K562 treated with DMSO at 1 percent for 12 hours (cell line): Measurements from ENCODE around the gene SEPTIN1. TPM values are rescaled to one million over a fixed set of nuclear protein-coding genes. Genes with fewer than 3 reads are reported as not detected.

Source experiments
- total RNA-seq: library from RNA; unstranded; fragments of 300-600 nt; gene quantifications from 2 replicates; pipeline ENCODE4 v1.2.3, GENCODE V29; 2022; ENCODE audit not compliant: insufficient read depth

The SEPTIN1 gene
- total RNA-seq = 1.9 and 3.5 TPM in 2 replicates

GRCh38 chr16:30382111-30382881 is at the start of gene SEPTIN1:
SEPTIN1 (minus strand) TSS chr16:30382561; CDS start chr16:30382542, 19 bp downstream.

GRCh38 chr16:30429678-30430427 is 47.5 kb upstream of the SEPTIN1 start, which contains the start of gene DCTPP1:
DCTPP1 (minus strand) TSS chr16:30430030; CDS start chr16:30429980, 50 bp downstream.

GRCh38 chr16:30407102-30407803 is 24.9 kb upstream of the SEPTIN1 start, which contains the start of gene ZNF771:
ZNF771 (plus strand) TSS chr16:30407606; CDS start chr16:30408054, 448 bp downstream.

GRCh38 chr16:30395155-30395991 is 13.0 kb upstream of the SEPTIN1 start, which contains the start of gene ZNF48:
ZNF48 (plus strand) TSS chr16:30395420; CDS start chr16:30395795, 375 bp downstream.

GRCh38 chr16:30374538-30374937 is 7.8 kb downstream of the SEPTIN1 start, which contains the start of gene MYL11:
MYL11 (plus strand) TSS chr16:30374802; CDS start chr16:30374858, 56 bp downstream.

GRCh38 chr16:30370456-30371247 is 11.7 kb downstream of the SEPTIN1 start, which contains the start of gene TBC1D10B:
TBC1D10B (minus strand) TSS chr16:30370494; CDS start chr16:30370183, 311 bp downstream.

GRCh38 chr16:30355144-30355953 is 27.0 kb downstream of the SEPTIN1 start, which contains the start of gene CD2BP2:
CD2BP2 (minus strand) TSS chr16:30355308; CDS start chr16:30354681, 627 bp downstream.

Other genes with a start within 250 kb of the SEPTIN1 start
- gene CORO1A, start 199.0 kb downstream of the SEPTIN1 start, total RNA-seq = 37.8 and 46.1 TPM in 2 replicates
- gene BOLA2B, start 188.9 kb downstream of the SEPTIN1 start, total RNA-seq = 14.8 and 43.1 TPM in 2 replicates
- gene SLX1A, start 188.7 kb downstream of the SEPTIN1 start, total RNA-seq = 45.5 and 56.0 TPM in 2 replicates
- 2.1 and 5.5 TPM in 2 replicates for gene SULT1A3, start 183.3 kb downstream of the SEPTIN1 start, total RNA-seq
- 1.3 TPM in 1 of 2 replicates, not detected in the other for gene NPIPB13, start 134.1 kb downstream of the SEPTIN1 start, total RNA-seq
- gene CD2BP2, start 27.3 kb downstream of the SEPTIN1 start, total RNA-seq = 27.5 and 38.1 TPM in 2 replicates
- gene TBC1D10B, start 12.1 kb downstream of the SEPTIN1 start, total RNA-seq = 48.7 and 64.0 TPM in 2 replicates
- not detected in 2 replicates for gene MYL11, start 7.8 kb downstream of the SEPTIN1 start, total RNA-seq
- 8.8 and 9.4 TPM in 2 replicates for gene ZNF48, start 12.9 kb upstream of the SEPTIN1 start, total RNA-seq
- 14.6 and 19.6 TPM in 2 replicates for gene ZNF771, start 25.0 kb upstream of the SEPTIN1 start, total RNA-seq
- gene DCTPP1, start 47.5 kb upstream of the SEPTIN1 start, total RNA-seq = 46.3 and 71.8 TPM in 2 replicates
- 57.8 and 99.0 TPM in 2 replicates for gene SEPHS2, start 63.3 kb upstream of the SEPTIN1 start, total RNA-seq
- 0.15 TPM in 1 of 2 replicates, not detected in the other for gene ITGAL, start 90.2 kb upstream of the SEPTIN1 start, total RNA-seq
- gene ZNF768, start 144.0 kb upstream of the SEPTIN1 start, total RNA-seq = 56.9 and 67.2 TPM in 2 replicates
- 1.8 and 3.8 TPM in 2 replicates for gene ZNF747, start 152.3 kb upstream of the SEPTIN1 start, total RNA-seq
- 7.4 and 9.7 TPM in 2 replicates for gene ZNF764, start 175.8 kb upstream of the SEPTIN1 start, total RNA-seq
- gene ZNF688, start 189.2 kb upstream of the SEPTIN1 start, total RNA-seq = 10.1 and 13.2 TPM in 2 replicates
- gene ZNF785, start 203.1 kb upstream of the SEPTIN1 start, total RNA-seq = 2.3 and 6.7 TPM in 2 replicates
- gene ZNF689, start 227.8 kb upstream of the SEPTIN1 start, total RNA-seq = 6.9 and 13.4 TPM in 2 replicates